Stimulated activated CD8-positive, alpha-beta memory T cell treated with anti-CD3 and anti-CD28 coated beads, Interleukin-7, amount 100 ng/mL, for 1 hour (primary cell): ENCODE data around the gene COX7A2L.
"Not testable (repeated sequence)": the region's sequence is repeated elsewhere in the genome, so short reads cannot be mapped to it uniquely, and the experiment has no call there.

Experiments used
- DNase-seq, 2 donors: peaks; one replicate each; pipeline ENCODE4 v3.0.0-alpha.2; 2020; ENCODE audit warnings: low read depth in 2 of 2

COX7A2L gene

DNA sequence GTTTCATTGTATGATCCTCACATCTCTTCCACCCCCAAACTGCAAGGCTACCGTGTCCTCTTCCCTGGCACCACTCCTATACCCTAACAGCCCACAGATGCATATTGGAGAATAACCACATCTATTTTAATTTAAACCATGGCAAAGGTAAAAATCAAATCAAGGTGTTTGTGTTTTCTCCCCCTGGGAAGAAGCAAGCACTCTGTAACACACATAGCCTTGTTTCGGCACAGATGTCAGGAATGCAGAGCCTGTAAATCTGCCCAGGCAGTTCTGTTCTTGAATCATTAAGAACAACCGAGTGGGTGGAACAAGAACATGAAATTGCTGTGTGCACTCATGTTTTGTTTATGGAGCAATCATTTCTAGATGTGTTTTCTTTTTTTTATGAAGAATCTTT, 6.8 kb upstream of the COX7A2L start:
- no peak for DNase-seq

DNA sequence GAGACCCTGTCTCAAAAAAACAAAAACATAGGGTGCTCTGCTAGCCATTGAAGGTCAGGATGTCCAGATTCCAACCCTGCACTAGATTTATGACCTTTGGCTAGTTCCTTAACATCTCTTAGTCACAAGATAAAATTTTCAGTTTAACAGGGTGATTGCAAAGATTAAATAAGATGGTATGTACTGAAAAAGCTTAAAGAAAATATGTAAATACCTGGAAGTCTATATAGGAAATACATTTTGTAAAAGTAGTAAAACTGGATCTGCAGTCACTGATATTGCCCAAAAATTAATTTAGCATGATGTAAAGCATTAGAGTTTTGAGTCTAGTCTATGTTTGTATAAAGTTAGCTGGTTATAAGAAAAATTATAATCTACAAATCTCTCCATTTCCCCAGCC, 5.4 kb upstream of the COX7A2L start:
- DNase-seq, result no peak

DNA sequence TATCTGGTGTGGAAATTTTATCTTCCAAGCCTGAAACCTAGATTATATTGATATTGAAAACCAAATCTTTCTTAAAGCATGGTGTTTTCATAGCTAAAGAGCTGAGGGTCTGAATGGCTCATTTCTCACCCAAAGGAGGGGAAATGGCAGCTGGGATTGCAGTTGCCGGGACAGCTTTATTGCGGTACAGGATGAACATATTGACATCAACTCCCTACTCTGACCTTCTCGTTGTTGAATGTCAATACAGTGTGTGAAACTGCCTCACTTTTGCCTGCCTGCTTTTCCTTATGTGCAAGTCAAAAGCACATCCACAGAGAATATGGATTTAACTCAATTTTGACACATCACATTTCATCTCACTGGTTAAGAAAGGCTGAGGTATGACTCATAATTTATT, 3.6 kb upstream of the COX7A2L start:
- DNase-seq, result no peak

- no peak for DNase-seq
Observed at GRCh38 chr2:42363413-42363812, 2.4 kb upstream of the COX7A2L start.

- no peak for DNase-seq
Observed at GRCh38 chr2:42361728-42362283, 789 bp upstream of the COX7A2L start.

DNA sequence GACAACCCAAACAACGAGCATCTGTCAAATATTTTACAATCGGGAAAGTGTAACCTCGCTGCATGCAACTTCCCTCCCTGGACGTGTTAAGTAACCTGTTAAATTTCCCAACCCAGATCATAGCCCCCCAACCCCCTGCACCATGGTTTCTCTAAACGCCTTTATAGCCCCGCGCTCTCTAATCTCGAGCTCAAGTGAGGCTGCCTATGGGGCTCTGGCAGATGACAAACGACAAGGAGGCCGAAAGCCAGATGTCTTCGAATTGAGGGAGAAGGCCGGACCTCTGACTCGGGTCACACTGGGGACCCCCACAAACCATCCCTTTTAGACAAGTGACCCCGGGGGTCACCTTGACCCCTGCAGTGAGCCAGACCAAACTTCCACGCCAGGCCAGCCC, 526 bp downstream of the COX7A2L start:
- no peak for DNase-seq

DNA sequence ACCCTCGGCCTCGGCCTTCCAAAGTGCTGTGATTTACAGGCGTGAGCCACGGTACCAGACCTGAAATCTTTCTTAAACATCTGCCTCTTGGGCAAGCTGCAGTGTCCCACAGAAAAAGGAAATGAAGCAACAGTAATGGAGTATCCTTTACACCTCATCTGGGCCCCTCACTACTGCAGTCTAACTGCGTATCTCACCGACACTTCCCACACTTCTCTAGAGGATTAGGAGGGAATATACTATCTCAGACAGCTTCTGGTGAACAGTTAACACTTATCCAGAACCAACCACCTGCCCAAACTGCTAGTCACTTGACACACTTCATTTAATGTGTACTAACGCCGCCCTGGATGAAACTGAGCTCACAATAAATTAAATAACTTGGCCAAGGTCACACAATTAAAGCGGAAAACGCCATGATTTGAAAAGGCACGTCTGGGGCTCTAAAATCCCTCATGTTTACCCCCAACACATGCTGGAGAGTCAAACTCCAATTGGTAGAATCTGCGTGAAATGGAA, 993 bp downstream of the COX7A2L start:
- no peak for DNase-seq

- DNase-seq, result no peak
Observed at GRCh38 chr2:42359304-42359964, 1.6 kb downstream of the COX7A2L start.

- no peak for DNase-seq
Observed at GRCh38 chr2:42353792-42354429, 7.1 kb downstream of the COX7A2L start.

DNA sequence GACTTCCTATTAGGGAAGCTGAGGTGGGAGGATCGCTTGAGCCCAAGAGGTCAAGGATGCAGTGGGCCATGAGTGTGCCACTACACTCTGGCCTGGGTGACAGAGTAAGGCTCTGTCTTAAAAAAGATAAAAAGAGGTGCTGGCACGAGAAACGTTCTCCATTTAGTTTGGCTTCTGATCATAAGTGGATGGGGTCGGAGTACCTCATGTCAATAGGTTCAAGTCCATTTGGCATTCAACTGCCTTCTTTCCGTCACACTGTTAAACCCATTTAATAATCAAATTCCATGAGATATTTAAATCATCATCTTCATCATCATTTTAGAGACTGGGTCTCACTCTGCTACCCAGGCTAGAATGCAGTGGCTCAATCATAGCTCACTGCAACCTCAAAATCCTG, 9.2 kb downstream of the COX7A2L start:
- no peak for DNase-seq

DNA sequence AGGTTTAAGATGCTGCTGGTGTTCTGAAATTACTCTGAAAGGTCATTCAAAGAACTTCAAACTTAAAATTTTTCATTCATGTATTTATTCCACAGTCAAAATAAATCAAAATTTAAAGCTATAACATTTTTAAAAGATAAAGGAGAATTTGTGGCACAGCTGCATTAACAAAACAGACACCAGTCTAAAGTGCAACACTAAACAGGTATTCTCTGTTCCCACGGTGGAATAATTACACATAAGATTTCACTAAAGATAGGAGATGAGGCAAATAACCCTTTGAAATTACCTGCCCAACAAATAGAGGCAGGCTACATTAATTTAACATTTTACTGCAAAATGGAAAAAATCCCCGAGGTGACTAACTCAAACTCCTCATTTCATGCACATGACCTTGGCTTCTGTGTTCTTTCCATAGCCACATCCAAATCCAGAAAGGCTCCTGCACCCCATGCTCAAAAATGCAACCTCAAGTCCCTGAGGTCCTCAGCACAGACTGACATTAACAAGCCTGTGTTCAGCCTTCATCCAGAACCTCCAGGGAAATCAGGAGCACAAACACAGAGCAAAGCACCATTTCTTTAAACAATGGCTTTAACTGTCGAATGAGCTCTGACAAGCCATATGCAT, 10.5 kb downstream of the COX7A2L start:
- DNase-seq, result no peak

DNA sequence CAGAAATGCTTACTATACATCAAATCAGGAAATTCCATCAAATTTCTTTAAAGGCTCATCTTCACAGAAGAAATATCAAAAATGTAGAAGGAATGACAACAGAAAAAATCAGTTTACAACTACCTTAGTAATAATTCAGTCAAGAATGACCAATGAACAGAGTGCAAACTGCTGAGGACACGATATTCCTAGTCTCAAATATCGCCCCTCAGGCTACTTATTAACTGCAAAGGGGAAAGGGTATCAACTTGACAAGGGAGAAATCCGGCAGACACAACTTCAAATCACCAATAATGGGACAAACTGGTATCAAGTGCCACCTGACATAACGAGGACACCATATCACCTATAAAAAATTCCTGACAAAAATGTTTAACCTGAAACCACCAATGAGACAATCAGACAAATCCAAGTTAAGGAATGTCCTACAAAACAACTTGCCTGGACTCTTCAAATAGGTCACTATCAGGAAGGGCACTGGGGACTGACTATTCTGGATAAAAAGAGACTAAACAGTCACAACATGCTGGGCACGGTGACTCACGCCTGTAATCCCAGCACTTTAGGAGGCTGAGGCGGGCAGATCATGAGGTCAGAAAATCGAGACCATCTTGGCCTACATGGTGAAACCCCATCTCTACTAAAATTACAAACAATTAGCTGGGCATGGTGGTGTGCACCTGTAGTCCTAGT, 12.8 kb downstream of the COX7A2L start:
- no peak for DNase-seq

- DNase-seq, result not testable (repeated sequence)
Observed at GRCh38 chr2:42347518-42347917, 13.5 kb downstream of the COX7A2L start.

- not testable (repeated sequence) for DNase-seq
Observed at GRCh38 chr2:42346856-42347255, 14.2 kb downstream of the COX7A2L start.

DNA sequence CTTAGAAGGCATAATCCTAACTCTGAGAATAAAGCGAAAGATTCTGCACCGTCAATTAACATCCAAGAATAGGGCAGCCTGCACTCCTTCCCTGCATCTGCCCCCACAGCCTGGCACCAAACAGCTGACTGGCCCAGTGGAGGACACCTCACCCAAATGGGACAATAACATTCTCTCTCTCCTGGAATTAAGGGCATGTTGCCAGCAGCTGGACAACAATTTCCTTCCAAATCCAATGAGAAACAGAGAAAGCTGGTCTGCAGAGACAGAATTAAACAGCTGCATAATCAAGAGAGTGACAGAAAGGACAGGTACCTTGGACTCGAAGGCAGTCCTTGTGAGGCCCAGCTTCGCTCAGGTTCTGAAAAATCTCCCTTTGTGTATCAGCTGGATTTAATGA, 15.0 kb downstream of the COX7A2L start:
- no peak for DNase-seq

DNA sequence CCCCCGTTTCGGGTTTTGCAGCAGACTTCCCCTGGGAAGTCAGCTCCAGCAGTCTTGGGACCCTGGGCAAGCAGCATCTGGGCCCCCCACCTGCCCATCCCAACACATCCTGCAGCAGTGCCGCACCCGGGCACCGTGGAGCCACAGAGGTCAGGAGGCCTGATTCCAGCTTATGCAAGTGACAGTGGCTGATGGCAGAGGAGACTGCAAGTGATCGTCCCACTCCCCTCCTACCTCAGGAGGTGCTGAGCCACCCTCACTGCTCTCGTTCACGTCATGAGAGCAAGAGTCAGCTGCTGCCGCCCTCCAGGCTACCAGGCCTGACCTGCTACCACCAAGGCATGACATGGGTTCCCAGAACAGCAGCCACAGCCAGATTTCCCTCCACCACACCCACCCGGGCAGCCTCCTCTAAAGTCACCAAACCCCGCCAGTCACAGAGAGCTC, 18.2 kb downstream of the COX7A2L start:
- no peak for DNase-seq

GRCh38 chr2:42342061-42342794, 18.8 kb downstream of the COX7A2L start:
- no peak for DNase-seq

DNA sequence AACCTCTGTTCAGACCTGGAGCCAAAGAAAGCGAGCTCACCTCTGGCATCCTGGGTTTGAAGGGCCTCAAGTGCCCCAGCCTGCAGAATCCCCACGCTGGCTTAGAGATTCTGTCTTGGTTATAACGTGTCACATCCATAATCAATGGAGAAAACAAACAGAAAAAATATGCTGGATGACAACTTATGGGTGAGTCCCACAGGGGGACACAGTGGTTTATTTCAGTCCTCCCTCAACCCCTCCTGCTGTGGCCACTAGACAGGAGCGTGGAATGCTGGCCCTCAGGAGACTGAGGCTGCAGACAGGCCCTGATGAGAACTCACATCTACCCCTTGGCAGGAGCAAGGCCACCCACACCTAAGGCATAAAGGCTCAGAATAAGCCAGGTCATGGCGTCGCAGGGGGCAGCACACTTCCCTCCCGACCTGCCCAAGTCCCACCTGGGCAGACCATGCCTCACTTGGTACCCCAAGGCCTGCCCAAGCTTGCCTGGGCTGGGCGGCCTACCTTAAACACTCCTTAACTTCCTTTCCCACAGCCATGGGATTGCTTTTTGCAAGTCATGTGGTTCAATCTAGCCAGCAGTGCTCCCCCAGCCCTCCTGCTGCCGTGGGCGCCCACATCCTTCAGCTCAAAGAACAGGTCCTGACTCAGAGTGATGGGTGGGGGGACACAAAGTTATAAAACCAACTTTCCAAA, 19.9 kb downstream of the COX7A2L start:
- DNase-seq, result no peak

DNA sequence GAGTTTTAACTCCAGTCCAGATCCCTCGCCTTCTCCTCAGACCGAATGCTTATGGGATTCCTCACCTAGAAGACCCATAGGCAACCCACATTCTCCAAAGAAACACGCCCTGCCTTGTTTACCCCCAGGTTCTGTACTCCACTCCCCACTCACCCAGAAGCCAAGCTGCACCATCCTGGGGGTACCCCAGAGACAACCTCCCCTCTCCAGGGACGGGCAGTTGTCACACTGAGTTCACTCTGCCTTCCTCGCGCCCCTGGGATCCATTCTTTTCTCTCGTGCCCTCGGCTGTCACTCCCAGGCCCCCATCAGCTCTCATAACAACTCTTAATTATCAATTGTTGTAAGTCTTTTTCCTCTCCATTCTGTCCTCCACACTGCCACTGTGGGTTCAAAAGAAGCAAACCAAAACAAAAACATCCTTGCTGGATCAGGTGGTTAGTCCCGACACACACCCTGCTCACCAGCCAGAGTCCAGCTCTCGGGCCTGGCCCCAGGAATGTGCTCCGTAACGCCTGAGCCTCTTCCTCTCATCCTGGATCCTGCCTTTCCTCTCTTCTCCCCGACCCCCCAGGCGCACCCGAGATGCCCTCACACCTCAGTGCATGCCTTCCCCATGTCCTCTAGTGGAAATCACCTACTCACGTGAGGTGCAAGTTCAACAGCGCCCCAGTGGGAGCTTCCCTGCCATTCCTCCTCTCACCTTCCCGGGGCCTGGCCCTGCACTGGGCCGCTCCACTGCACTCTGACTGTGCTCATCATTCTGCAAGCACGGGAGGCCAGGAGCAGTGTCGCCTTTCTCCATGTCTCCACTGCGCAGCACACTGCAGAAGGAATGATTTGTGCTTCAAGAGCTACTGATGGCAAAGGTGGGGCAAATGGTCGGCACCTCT, 20.7 kb downstream of the COX7A2L start:
- DNase-seq, result no peak
